GM12891 (cell line): ENCODE measurements around the gene TTC7B.

Experiments
- DNase-seq: peaks from one replicate; pipeline ENCODE4 v3.0.0; 2011; ENCODE audit warnings: low spot score; ENCODE audit not compliant: insufficient read length
- FAIRE-seq: peaks from 2 replicates; lab custom pipeline; 2011; peaks lifted over from hg19 to GRCh38; lab: Jason Lieb, UNC
- PAX5 ChIP-seq: IDR thresholded peaks from 2 replicates; pipeline ENCODE4 v1.6.1; 2011; ENCODE audit warnings: low read length, moderate library complexity, mild to moderate bottlenecking; ENCODE audit not compliant: insufficient read depth, severe bottlenecking
- POLR2A ChIP-seq: IDR thresholded peaks from 2 replicates; pipeline ENCODE4 v1.6.1; 2011; ENCODE audit warnings: low read depth, low read length, control low read depth
- POLR2AphosphoS5 ChIP-seq: IDR thresholded peaks from 2 replicates; pipeline ENCODE4 v1.6.1; 2011; ENCODE audit warnings: low read depth, low read length, control low read depth
- POU2F2 ChIP-seq: IDR thresholded peaks from 2 replicates; pipeline ENCODE4 v1.6.1; 2011; ENCODE audit warnings: low read depth, mild to moderate bottlenecking, control low read depth, low read length, moderate library complexity
- SPI1 ChIP-seq: IDR thresholded peaks from 2 replicates; pipeline ENCODE4 v1.6.1; 2011; ENCODE audit warnings: low read depth, low read length, control low read depth
- TAF1 ChIP-seq: IDR thresholded peaks from 2 replicates; pipeline ENCODE4 v1.6.1; 2011; ENCODE audit warnings: low read depth, low read length, control low read depth

The TTC7B gene

DNA sequence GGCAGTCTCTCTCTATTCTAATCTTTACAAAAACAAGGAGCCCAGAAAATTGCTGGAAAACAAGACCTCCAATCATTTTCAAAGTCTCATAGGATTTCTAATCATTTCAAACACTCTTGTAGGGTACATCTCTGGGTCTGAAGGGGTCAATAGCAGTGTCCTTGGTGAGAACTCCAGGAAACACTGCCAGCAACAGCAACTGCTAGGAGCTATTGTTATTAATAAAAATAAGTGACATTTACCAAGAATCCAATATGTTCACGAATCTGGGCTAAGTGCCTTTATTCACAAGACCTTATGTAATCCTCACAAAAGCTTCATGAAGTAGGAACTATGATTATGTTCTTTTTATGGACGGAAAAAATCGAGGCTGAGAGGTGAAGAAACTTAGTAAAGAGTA is 72.8 kb downstream of the TTC7B start:
- no peak for FAIRE-seq
- no peak for DNase-seq
- TF ChIP-seq POLR2AphosphoS5 (no peak), POU2F2 (no peak), POLR2A (no peak), PAX5 (no peak), SPI1 (no peak), TAF1 (no peak)

- no peak for DNase-seq
- no peak for FAIRE-seq
- TF ChIP-seq POLR2AphosphoS5 (no peak), TAF1 (no peak), SPI1 (no peak), POLR2A (no peak), POU2F2 (no peak), PAX5 (no peak)
Measured at GRCh38 chr14:90742729-90743128, 73.5 kb downstream of the TTC7B start.

- no peak for TF ChIP-seq PAX5
- TF ChIP-seq POU2F2, result no peak
- TF ChIP-seq POLR2AphosphoS5, result no peak
- TF ChIP-seq TAF1, result no peak
- no peak for TF ChIP-seq SPI1
- TF ChIP-seq POLR2A, result no peak
- FAIRE-seq, result no peak
Measured at GRCh38 chr14:90742252-90742651, 74.0 kb downstream of the TTC7B start.

DNA sequence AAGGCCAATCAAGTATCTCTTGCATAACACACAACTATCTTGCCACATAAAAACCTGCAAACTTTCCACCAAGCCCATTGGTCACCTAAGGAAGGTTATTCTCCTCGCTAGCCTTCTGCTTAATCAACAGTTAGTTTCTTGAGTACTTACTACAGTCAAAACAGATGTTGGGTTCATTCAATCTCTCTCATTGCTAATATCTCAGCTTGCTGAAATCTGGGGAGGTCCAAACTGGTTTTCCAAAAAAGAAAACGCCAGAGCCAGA is 74.6 kb downstream of the TTC7B start:
- TF ChIP-seq POLR2AphosphoS5 (no peak), SPI1 (no peak), POLR2A (no peak)

More at GRCh38 chr14:90742252-90742651, 74.0 kb downstream of the TTC7B start:
- no peak for DNase-seq

GRCh38 chr14:90740946-90741681 is 75.1 kb downstream of the TTC7B start:
- no peak for DNase-seq
- no peak for FAIRE-seq
- TF ChIP-seq PAX5 (no peak), POLR2AphosphoS5 (no peak), POLR2A (no peak), TAF1 (no peak), SPI1 (no peak), POU2F2 (no peak)

More for the DNA sequence above, 74.6 kb downstream of the TTC7B start:
- no peak for FAIRE-seq
- DNase-seq, result no peak

- no peak for FAIRE-seq
- no peak for TF ChIP-seq PAX5
- TF ChIP-seq TAF1, result no peak
- no peak for TF ChIP-seq POU2F2
- TF ChIP-seq SPI1, result no peak
- DNase-seq, result no peak
Measured at GRCh38 chr14:90740081-90740480, 76.1 kb downstream of the TTC7B start.

DNA sequence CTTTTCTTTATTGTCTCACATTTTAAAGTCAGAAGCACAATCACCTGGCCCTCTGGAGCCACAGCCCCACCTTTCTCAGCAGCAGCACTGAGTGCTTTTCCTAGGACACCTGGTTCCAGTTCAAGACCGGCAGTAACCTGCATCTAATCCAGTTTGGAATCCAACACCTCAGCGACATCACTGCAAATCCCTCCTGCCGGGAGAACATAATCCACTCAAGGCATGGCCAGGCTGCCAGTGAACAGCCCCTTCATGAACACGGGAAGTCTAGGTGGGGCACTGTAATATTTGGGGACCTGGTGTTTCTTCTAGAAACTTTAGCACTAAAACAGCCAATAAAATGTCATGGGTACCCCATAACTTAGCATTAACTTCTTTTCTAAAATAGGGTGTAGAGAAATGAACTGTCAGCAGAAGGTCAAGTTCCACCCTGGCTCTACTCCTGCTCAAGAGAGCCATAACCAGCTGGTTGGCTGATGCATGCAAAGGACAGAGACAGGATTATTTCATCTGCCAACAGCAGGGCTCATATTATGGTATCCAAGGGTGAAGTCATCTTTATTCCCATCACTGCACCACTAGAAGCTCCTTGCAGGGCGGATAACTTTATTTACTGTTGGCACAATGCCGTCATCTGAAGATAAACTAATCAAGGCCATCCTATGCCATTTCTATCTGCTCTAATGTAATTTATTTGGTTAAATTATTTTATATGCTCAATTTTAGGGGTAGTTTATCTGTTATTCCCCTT is 76.7 kb downstream of the TTC7B start:
- no peak for DNase-seq
- FAIRE-seq, result no peak
- TF ChIP-seq POLR2AphosphoS5 (no peak), TAF1 (no peak), POU2F2 (no peak), POLR2A (no peak), SPI1 (no peak), PAX5 (no peak)

- TF ChIP-seq POU2F2 (no peak), TAF1 (no peak), SPI1 (no peak), PAX5 (no peak)
- no peak for FAIRE-seq
Measured at GRCh38 chr14:90733139-90733808, 83.0 kb downstream of the TTC7B start.

DNA sequence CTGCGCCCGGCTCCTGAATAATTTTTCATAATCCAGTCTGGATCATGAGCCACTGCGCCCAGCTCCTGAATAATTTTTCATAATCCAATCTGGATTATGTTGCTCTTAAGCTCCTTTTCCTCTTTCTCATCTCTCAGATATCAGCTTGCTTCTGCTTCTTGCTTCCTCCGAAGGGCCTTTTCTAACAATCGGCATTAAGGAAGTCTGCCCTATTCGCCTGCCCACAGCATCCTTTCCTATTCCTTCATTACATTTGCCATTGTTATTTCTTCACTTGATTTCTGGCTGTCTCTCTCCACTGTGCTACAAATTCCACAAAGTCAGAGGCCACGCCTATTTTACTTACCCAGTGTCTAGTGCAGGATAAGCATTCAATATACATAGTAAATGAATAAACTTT is 83.5 kb downstream of the TTC7B start:
- DNase-seq (no peak), FAIRE-seq (no peak)
- TF ChIP-seq SPI1 (no peak), PAX5 (no peak), POLR2AphosphoS5 (no peak), POLR2A (no peak), POU2F2 (no peak), TAF1 (no peak)

More at GRCh38 chr14:90733139-90733808, 83.0 kb downstream of the TTC7B start:
- DNase-seq, result no peak
